ENCODE measurements around the gene RAB3IL1. TPM values are rescaled to one million over a fixed set of nuclear protein-coding genes. Genes with fewer than 3 reads are reported as not detected.

RAB3IL1 gene
- total RNA-seq, 4 donors from 2014 or later = 6.5 to 27.7 (median 15.2) TPM

DNA sequence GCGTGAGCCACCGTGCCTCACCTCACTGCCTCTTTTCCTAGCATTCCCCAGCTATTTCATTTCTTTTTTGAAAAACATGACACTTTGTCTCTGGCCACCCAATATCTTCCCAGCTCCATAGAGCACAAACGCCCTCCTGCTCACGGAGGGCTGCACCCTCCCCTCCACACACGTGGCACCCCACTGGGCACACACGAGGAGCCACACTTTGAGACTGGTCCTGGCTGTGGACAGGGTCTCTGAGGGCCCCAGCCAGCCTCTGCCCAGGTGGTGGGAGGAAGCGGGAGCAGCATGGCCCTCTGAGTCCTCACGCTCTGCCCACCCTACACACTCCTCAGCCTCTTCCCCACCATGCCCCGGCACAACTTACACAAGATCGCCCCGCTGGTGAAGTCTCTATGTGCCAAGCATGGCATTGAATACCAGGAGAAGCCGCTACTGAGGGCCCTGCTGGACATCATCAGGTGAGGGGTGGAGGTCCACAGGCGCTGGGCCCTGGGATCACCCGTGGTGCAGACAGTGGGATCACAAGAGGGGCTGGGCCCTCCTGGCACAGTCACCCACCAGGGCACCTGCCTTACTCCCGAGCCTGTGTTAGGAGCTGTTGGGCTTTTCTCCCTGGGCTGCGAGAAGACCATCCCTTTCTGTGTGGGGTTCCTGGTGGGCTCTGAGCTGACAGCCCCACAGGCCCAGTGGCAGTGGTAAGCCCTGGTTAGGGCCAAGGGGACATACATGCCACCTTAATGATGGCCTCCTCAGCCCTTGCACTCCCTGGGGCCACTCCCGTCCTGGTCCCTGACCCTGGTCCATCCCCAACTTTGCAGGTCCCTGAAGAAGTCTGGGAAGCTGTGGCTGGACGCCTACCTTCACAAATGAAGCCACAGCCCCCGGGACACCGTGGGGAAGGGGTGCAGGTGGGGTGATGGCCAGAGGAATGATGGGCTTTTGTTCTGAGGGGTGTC lies 52.3 kb downstream of the RAB3IL1 start:
- WGBS, 2 donors = 91 to 95% methylated on average over 19 to 20 of the region's 20 CpGs
- Histone ChIP-seq H3K27ac (no peak overlapping the region), H3K9me3 (no peaks in the 10 kb centered on the region), H3K4me3 (replicated peaks in 1 of 3) (no peak overlapping the region), H3K36me3 (no peaks in the 10 kb centered on the region), H3K4me1 (peaks cover 0 to 4% of the 10 kb centered on the region in 2 donors), H3K27me3 (no peaks in the 10 kb centered on the region)
- DNase-seq = no peak
- intact Hi-C loops (cut with DNase I) = no loop called here
- TF ChIP-seq, protein P1, sequence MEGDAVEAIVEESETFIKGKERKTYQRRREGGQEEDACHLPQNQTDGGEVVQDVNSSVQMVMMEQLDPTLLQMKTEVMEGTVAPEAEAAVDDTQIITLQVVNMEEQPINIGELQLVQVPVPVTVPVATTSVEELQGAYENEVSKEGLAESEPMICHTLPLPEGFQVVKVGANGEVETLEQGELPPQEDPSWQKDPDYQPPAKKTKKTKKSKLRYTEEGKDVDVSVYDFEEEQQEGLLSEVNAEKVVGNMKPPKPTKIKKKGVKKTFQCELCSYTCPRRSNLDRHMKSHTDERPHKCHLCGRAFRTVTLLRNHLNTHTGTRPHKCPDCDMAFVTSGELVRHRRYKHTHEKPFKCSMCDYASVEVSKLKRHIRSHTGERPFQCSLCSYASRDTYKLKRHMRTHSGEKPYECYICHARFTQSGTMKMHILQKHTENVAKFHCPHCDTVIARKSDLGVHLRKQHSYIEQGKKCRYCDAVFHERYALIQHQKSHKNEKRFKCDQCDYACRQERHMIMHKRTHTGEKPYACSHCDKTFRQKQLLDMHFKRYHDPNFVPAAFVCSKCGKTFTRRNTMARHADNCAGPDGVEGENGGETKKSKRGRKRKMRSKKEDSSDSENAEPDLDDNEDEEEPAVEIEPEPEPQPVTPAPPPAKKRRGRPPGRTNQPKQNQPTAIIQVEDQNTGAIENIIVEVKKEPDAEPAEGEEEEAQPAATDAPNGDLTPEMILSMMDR (IDR thresholded peaks at IDR 0.05) = no peak
- no peak for TF ChIP-seq POLR2A (IDR thresholded peaks at IDR 0.05)

DNA sequence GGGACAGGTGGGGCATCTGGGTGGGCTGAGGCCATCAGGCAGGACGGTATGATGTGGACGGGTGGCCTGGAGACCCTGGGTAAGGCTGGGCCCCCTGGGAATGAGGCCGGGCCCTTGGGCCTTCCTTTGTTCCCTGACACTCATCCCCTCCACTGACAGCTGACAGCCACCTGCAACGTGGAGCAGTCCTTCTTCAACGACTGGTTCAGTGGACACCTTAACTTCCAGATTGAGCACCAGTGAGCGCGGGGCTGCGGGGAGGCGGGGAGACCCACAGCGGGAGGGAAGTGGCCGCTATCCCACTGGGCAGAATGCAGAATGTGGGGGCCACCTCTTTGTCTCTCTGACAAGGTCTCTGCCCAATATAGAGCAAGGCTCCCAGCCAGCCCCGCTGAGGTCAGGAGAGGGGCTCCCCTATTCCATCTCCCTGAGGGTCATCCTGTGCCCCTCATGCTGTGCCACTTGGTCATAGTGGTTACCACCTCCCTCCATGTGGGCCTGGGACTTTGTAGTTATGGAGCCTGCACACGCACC lies 53.8 kb downstream of the RAB3IL1 start:
- 89 to 90% methylated on average over 8 to 10 of the region's 13 CpGs for WGBS, 2 donors
- Histone ChIP-seq H3K27ac (no peak overlapping the region), H3K4me1 (peaks cover 0 to 7% of the 10 kb centered on the region in 2 donors), H3K9me3 (no peaks in the 10 kb centered on the region), H3K27me3 (no peaks in the 10 kb centered on the region), H3K4me3 (replicated peaks in 1 of 3) (no peak overlapping the region), H3K36me3 (no peaks in the 10 kb centered on the region)
- TF ChIP-seq, protein P1 (IDR thresholded peaks at IDR 0.05) = no peak
- no peak for TF ChIP-seq POLR2A (IDR thresholded peaks at IDR 0.05)
- intact Hi-C loops (cut with DNase I) = no loop called here
- no peak for DNase-seq

DNA sequence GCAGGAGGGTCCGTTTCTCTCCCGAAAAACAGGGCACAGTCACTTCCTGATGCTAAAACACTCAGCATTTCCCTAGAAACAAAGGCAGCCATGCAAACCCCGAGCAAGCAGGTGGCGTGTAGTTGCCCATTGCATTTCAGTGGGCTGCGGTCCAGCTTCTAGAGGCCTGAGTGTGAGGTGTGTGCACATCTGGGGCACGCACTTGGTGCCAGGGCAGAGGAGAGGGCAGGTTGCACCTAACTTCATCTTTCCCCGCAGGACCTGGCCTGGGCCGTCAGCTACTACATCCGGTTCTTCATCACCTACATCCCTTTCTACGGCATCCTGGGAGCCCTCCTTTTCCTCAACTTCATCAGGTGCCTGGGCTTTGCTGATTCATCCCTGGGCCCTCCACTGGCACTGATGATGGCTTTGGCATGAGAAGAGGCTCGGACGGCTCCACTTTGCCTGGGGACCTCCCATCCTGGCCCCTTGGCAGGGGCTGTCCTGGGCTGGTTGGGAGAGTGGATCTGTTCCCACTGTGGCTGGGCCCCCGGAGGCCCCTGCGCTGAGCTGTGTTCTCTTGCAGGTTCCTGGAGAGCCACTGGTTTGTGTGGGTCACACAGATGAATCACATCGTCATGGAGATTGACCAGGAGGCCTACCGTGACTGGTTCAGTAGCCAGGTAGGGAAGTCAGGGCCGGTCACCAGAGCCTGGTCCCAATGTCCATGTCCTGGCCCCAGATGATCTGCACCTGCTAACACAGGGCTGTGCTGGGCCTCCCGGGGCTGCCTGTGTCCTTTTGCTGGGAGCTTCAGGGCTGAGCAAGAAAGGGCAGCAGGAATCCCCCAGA lies 54.4 kb downstream of the RAB3IL1 start:
- H3K4me1 ChIP-seq = peaks cover 0 to 7% of the 10 kb centered on the region in 2 donors
- no peak overlapping the region for H3K4me3 ChIP-seq (replicated peaks in 1 of 3)
- no peaks in the 10 kb centered on the region for H3K36me3 ChIP-seq
- 95 to 97% methylated on average over 11 to 16 of the region's 18 CpGs for WGBS, 2 donors
- H3K27ac ChIP-seq = no peak overlapping the region
- H3K27me3 ChIP-seq = no peaks in the 10 kb centered on the region
- DNase-seq = no peak
- H3K9me3 ChIP-seq = no peaks in the 10 kb centered on the region
- no peak for TF ChIP-seq POLR2A (IDR thresholded peaks at IDR 0.05)
- TF ChIP-seq, protein P1 (IDR thresholded peaks at IDR 0.05) = no peak
- intact Hi-C loops (cut with DNase I) = no loop called here

DNA sequence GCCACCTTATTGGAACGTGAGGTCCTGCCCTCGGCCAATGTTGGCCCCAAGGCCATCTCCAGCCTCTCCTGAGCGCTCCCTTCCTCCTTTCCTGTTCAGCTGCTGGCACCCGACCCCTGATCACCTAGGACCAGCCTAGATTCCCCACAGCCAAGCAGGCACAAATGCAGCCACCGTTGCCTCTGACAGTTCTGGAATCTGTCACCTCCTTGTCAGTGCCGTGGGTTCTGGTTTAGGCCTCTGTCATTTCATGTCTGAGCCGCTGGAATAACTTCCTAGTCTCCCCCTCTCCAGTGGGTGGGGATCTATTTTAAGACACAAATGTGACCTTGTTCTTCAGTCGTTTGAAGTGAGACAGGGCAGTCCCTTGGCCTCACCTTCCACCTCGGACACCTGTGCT lies 55.7 kb downstream of the RAB3IL1 start:
- no peak for DNase-seq
- intact Hi-C loops (cut with DNase I) = no loop called here

More for the DNA sequence above, 55.7 kb downstream of the RAB3IL1 start:
- WGBS, 2 donors = 75 to 85% methylated on average over 9 of the region's 9 CpGs
- TF ChIP-seq POLR2A (IDR thresholded peaks at IDR 0.05) = no peak
- TF ChIP-seq, protein P1 (IDR thresholded peaks at IDR 0.05) = no peak
- Histone ChIP-seq H3K27me3 (no peaks in the 10 kb centered on the region), H3K36me3 (no peaks in the 10 kb centered on the region), H3K4me1 (peaks cover 0 to 7% of the 10 kb centered on the region in 2 donors), H3K4me3 (replicated peaks in 1 of 3) (no peak overlapping the region), H3K27ac (no peak overlapping the region), H3K9me3 (no peaks in the 10 kb centered on the region)
